GM18867 (cell line): ENCODE results near the gene HS2ST1.

Source experiments
- ATAC-seq: cut with Tn5 transposase; IDR thresholded peaks from one replicate; pipeline ENCODE4 v1.9.1; 2021; ENCODE audit warnings: mild to moderate bottlenecking, moderate library complexity; ENCODE audit not compliant: unreplicated experiment

The HS2ST1 gene

DNA sequence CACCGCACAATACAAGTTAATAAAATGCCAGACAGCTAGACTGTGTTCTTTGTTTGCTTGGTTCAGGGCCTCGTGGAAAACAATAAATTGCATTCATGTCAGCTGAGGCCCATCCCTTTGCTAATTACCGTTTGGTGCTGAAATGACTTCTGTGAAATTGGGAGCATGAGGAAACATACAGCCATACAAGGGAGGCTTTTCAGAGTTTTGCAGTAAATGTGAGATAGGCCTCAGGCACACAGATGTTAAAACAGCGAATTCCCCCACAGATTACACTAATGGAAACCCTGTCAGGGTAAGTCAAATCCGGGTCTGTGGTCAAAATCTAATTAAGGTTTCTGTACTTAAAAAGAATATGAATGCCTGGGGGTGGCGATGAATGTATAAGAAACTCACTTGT lies 240.7 kb downstream of the HS2ST1 start:
- no peak for ATAC-seq

DNA sequence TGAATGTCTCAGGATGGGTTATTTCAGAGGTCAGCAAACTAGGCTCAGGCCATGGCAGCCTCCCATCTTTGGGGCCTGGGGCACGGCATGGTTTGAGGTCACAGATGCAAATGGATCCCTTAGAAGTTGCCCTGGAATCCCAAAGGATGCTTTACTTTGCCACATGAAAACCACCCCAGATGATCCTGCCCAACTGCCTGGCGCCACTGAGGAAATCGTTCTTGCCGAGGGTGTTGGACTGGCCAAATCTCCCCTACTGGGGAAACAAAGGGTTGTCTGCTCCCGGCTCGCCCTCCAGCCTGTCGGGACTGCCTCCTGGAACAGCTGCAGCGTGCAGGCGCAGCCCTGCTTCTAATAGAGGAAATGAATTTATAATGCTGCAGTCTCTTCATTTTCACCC lies 241.2 kb downstream of the HS2ST1 start:
- no peak for ATAC-seq

DNA sequence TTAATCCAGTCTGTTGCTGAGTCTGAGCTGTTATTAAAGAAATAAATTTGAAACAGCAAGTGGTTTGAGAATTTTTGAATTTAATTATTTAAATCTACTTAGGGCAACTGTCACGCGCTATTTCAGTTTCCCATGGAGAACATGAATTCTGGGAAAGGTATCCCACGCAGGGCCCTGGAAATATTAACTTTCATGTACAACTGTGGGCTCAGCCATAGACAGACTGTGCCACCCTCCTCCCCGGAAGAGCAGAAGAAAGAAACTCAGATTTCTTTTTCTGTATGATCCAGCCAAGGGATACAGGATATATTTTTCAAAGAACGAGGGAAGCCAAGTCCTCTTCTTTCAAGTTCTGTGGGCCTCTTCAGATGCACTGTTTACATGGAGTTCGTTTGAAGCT lies 241.7 kb downstream of the HS2ST1 start:
- no peak for ATAC-seq

DNA sequence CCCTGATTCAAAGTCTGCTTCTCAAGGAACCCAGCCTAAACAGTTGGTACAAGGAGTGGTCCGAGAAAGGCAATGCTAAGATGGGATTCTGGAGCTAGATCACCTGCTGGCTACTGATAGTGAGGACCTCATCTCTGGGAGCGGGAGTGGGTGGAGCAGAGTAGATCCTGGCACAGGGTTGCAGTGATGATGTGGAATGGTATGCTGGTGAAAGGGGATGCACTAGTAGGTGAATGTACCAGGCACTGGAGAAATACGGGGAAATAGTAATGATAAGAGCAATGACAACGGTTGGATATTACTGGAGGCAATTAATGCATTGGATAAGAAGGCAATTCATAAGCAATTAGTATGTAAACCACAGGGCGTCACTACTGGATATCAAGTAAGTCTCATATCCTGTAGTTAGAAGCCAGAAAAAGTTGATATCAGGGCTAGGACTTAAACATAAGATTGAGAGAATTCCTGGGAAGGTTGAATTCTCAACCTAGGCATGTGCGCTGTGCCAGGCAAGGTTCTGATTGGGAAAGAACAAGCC lies 245.0 kb downstream of the HS2ST1 start:
- no peak for ATAC-seq
